Anterior cingulate cortex (tissue), 58 donors: ENCODE results near the gene ATP9B.
A peak's percentile ranks its signal among the peaks of the same experiment; 100 is the strongest.

ENCODE experiments used
- DNase-seq, 58 donors: peaks; one replicate each; lab custom pipeline; 2025; lab: John Stamatoyannopoulos, UW

The ATP9B gene

GRCh38 chr18:79195716-79196683 lies 126.8 kb downstream of the ATP9B start:
- no peak for DNase-seq

- no peak for DNase-seq
Observed at GRCh38 chr18:79197531-79197930, 128.3 kb downstream of the ATP9B start.

- no peak for DNase-seq
Observed at GRCh38 chr18:79199691-79200374, 130.6 kb downstream of the ATP9B start.

GRCh38 chr18:79200546-79201268 lies 131.5 kb downstream of the ATP9B start:
- DNase-seq, result peak in 44 of 58 donors; percentile 10 to 90 (median 55)

- no peak for DNase-seq
Observed at GRCh38 chr18:79203017-79203605, 133.9 kb downstream of the ATP9B start.

- DNase-seq, result no peak
Observed at GRCh38 chr18:79204889-79205807, 136.0 kb downstream of the ATP9B start.

GRCh38 chr18:79206444-79206843 lies 137.2 kb downstream of the ATP9B start:
- DNase-seq, result no peak

GRCh38 chr18:79208906-79209305 lies 139.7 kb downstream of the ATP9B start:
- peak in 2 of 58 donors; percentile 7 to 17 for DNase-seq

- DNase-seq, result no peak
Observed at GRCh38 chr18:79210002-79210910, 141.1 kb downstream of the ATP9B start.

- no peak for DNase-seq
Observed at GRCh38 chr18:79211844-79212243, 142.7 kb downstream of the ATP9B start.

GRCh38 chr18:79214056-79214455 lies 144.9 kb downstream of the ATP9B start:
- no peak for DNase-seq

- no peak for DNase-seq
Observed at GRCh38 chr18:79216176-79216575, 147.0 kb downstream of the ATP9B start.

- DNase-seq, result peak in 26 of 58 donors; percentile 10 to 79 (median 36)
Observed at GRCh38 chr18:79217979-79218604, 148.9 kb downstream of the ATP9B start.

- DNase-seq, result no peak
Observed at GRCh38 chr18:79218605-79219190, 149.5 kb downstream of the ATP9B start.

- no peak for DNase-seq
Observed at GRCh38 chr18:79221136-79221535, 151.9 kb downstream of the ATP9B start.

- DNase-seq, result no peak
Observed at GRCh38 chr18:79222790-79223189, 153.6 kb downstream of the ATP9B start.

GRCh38 chr18:79223431-79223830 lies 154.2 kb downstream of the ATP9B start:
- no peak for DNase-seq
